ENCODE data around the gene GOLM1. TPM values are rescaled to one million over a fixed set of nuclear protein-coding genes. Genes with fewer than 3 reads are reported as not detected.

Gene GOLM1
- total and polyA plus RNA-seq, 9 donors, result 17.5 to 76.7 (median 36.4) TPM

DNA sequence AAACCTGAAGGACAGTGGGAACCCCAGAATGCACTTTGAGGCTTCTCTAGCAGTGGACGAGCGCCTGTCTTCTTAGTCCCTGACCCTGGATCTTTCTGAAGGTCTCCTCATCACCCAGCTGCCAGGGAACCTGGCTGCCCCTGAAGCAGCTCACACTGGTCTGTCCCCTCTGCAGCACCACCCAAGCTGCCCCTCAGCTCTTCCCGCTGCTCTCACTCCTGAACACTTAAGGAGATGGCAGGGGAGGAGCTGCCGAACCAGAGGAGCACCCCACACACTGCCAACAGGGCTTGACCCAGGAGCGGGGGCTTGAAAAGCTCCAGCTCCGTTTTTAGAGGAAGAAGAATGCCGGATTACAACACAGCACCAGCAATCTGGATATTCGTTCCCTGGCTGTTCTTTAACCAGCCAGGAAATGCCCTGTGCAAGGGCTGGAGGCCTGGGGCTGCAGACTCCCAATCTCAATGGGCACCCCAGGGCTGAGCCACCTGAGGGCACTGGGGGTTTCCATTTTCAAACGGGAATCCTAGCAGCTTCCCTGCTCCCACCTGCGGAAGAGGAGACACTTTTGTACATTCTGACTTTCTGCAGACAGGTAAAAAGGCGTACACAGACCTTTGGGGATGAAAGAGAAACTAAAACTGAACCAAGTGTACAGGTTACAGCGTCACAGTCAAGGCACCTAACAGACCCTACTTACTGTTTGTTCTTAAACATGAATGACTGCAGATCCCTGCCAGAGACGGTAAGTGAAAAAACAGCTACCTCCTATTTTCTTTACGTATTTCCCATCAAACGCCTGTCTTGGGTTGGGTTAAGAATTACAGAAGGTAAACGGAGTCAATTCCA is 36.3 kb downstream of the GOLM1 start:
- intact Hi-C loops (cut with DNase I), result no loop called here
- Histone ChIP-seq H3K4me1 (ENCODE audit: insufficient read depth) (no peaks in the 10 kb centered on the region), H3K27ac (no peak overlapping the region), H3K9me3 (no peaks in the 10 kb centered on the region), H3K27me3 (no peaks in the 10 kb centered on the region), H3K36me3 (no peaks in the 10 kb centered on the region), H3K4me3 (no peak overlapping the region)
- TF ChIP-seq EP300 (IDR thresholded peaks at IDR 0.05), result no peak
- no peak for TF ChIP-seq POLR2A (IDR thresholded peaks at IDR 0.05)
- TF ChIP-seq, protein P1, sequence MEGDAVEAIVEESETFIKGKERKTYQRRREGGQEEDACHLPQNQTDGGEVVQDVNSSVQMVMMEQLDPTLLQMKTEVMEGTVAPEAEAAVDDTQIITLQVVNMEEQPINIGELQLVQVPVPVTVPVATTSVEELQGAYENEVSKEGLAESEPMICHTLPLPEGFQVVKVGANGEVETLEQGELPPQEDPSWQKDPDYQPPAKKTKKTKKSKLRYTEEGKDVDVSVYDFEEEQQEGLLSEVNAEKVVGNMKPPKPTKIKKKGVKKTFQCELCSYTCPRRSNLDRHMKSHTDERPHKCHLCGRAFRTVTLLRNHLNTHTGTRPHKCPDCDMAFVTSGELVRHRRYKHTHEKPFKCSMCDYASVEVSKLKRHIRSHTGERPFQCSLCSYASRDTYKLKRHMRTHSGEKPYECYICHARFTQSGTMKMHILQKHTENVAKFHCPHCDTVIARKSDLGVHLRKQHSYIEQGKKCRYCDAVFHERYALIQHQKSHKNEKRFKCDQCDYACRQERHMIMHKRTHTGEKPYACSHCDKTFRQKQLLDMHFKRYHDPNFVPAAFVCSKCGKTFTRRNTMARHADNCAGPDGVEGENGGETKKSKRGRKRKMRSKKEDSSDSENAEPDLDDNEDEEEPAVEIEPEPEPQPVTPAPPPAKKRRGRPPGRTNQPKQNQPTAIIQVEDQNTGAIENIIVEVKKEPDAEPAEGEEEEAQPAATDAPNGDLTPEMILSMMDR (IDR thresholded peaks at IDR 0.05), result no peak
- no peak for DNase-seq
- 84 to 86% (median 85%) methylated on average over 16 of the region's 16 CpGs for WGBS, 3 donors

DNA sequence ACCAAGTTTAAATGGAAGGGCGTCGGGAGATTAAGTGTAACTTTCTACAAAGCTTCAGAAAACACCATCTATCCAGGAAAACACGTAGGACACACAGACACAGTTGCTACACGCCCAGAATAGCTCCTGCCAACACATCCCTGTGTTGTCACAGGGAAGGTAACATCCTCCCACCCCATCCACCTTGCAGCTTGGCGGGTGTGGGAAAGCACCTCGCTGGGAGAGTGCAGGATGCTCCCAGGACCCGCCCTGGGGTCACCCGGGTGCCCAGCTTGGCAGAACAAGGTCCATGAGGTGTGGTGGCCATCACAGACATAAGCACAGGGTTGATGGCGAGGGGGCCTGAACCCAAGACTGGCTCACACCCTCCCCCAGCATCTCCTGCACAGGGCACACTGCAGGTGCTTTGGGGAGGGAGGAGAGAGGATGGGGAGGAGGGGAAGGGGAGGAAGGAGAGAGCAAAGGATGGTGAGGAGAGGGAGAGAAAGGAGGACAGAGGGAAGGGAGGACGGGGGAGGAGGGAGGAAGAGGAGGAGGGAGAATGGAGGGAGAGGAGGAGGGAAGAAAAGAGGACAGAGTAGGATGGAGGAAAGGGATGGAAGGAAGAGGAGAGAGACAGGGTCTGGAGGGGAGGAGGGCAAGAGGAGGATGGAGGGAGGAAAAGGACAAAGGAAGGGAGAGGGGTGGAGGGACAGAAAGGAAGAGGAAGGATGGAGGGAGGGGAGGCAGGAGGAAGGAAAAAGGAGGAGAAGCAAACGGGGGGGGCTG is 37.2 kb downstream of the GOLM1 start:
- WGBS, 3 donors, result 85 to 90% (median 87%) methylated on average over 11 of the region's 11 CpGs
- no peak overlapping the region for H3K4me3 ChIP-seq
- H3K4me1 ChIP-seq (ENCODE audit: insufficient read depth), result no peaks in the 10 kb centered on the region
- no peaks in the 10 kb centered on the region for H3K9me3 ChIP-seq
- no peaks in the 10 kb centered on the region for H3K27me3 ChIP-seq
- no peak overlapping the region for H3K27ac ChIP-seq
- TF ChIP-seq, protein P1 (IDR thresholded peaks at IDR 0.05), result no peak
- TF ChIP-seq POLR2A (IDR thresholded peaks at IDR 0.05) (no peak), EP300 (IDR thresholded peaks at IDR 0.05) (no peak)
- intact Hi-C loops (cut with DNase I), result no loop called here
- no peak for DNase-seq
- no peaks in the 10 kb centered on the region for H3K36me3 ChIP-seq

DNA sequence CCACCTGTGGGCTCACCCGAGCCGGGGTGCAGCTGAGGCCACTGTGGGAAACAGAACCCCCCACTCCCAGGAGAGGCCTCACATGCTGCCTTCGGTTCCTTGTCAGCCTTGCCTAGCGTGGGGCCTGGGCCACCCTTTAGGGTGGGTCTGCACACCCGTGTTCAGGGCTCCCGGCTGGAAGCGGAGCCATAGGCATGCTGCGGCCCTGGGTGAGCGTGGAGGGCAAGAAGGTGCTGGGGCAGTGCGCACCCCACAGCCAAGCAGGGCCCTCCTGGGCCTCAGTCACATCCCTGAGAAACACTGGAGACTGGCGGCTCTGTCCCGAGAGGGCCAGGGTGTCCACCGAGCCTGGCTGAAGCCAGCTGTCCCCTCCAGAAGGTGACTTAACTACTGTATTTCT is 41.9 kb downstream of the GOLM1 start:
- Histone ChIP-seq H3K27me3 (no peaks in the 10 kb centered on the region), H3K27ac (no peak overlapping the region), H3K9me3 (no peaks in the 10 kb centered on the region), H3K4me3 (no peak overlapping the region), H3K4me1 (ENCODE audit: insufficient read depth) (no peaks in the 10 kb centered on the region), H3K36me3 (no peaks in the 10 kb centered on the region)
- WGBS, 3 donors, result 74 to 90% (median 85%) methylated on average over 10 to 13 of the region's 13 CpGs
- TF ChIP-seq POLR2A (IDR thresholded peaks at IDR 0.05) (no peak), EP300 (IDR thresholded peaks at IDR 0.05) (no peak)
- TF ChIP-seq, protein P1 (IDR thresholded peaks at IDR 0.05), result no peak
- DNase-seq, result no peak
- intact Hi-C loops (cut with DNase I), result no loop called here

DNA sequence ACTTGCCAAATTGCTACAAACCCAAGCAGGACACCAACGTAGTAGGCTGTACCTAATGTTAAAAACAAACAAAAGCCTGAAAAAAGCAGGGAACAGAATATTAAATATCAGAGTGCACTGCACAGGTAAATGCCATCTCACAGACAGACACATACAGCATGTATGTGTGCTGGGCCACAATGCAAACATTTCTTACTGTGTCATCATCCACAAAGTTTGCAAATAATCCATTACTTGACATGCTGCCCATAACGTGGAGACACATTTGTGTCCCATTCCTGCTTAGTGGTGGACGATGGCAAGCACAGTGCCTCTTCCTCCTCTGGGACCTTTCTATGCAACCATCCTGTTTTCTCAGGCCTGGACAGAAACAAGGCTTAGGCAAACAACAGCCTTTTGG is 44.7 kb downstream of the GOLM1 start:
- H3K27me3 ChIP-seq, result no peaks in the 10 kb centered on the region
- no peak overlapping the region for H3K4me3 ChIP-seq
- DNase-seq, result no peak
- no peaks in the 10 kb centered on the region for H3K4me1 ChIP-seq (ENCODE audit: insufficient read depth)
- no peak overlapping the region for H3K27ac ChIP-seq
- WGBS, 3 donors, result 80 to 82% (median 81%) methylated on average over 3 of the region's 3 CpGs
- H3K9me3 ChIP-seq, result no peaks in the 10 kb centered on the region
- intact Hi-C loops (cut with DNase I), result no loop called here
- no peaks in the 10 kb centered on the region for H3K36me3 ChIP-seq
- TF ChIP-seq POLR2A (IDR thresholded peaks at IDR 0.05), result no peak
